SH-SY5Y (cell line): ENCODE measurements around the gene CAPN11.

ENCODE experiments used
- GATA2 ChIP-seq: IDR thresholded peaks from 2 replicates; pipeline ENCODE4 v1.6.1; 2011; ENCODE audit warnings: mild to moderate bottlenecking, low read depth, low read length
- GATA3 ChIP-seq: IDR thresholded peaks from 2 replicates; pipeline ENCODE4 v1.6.1; 2011; ENCODE audit warnings: low read depth, mild to moderate bottlenecking, low read length, moderate library complexity

DNA sequence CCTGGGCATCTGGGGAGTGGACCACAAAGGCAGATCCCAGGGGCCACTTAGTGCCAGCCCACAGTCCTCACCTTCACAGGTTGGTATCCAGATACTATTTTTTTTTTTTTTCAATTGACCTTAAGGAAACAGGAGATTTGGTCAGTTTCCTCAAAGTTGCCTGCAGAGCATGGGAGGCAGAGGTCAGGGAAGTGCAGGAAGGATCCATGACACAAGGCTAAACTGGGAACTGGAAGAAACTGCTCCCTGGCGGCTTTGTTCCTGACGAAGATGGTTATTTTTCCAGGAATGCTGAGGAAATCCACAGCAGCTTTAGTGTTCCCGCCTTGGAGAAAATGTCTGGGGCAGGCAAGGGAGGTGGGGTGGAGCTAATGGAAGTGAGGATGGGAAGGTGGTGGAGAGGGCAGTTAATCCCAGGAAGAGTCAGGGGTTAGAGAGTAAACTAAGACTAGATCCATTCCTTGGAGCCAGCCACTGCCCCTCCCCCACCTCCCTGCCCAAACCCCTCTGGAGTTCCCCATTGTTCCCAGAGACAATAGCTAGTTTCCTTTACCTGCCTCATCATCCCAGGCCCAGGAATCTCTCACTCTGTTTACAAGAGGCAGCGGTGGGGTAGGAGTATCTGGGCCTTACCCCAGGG is 43.8 kb downstream of the CAPN11 start:
- TF ChIP-seq GATA2 (no peak), GATA3 (no peak)
